ENCODE measurements around the gene TP53TG5. TPM values are rescaled to one million over a fixed set of nuclear protein-coding genes. Genes with fewer than 3 reads are reported as not detected.

TP53TG5 gene
- total RNA-seq, 5 donors from 2014 or later (not counting 1 experiment from before 2014, with no cell fraction given): 0.10 to 0.23 (median 0.16) TPM; not detected in 2

- Histone ChIP-seq H3K4me3 (ENCODE audit: control insufficient read depth in 1 of 2, extremely low read depth in 1 of 2, low read length in 1 of 2) (no peak overlapping the region), H3K4me1 (ENCODE audit: control insufficient read depth in 1 of 2, extremely low read depth in 1 of 2, insufficient read depth in 2 of 2, low read length in 2 of 2) (no peaks in the 10 kb centered on the region), H3K27ac (ENCODE audit: low read length) (no peak overlapping the region), H3K27me3 (replicated peaks in 1 of 2; ENCODE audit: control insufficient read depth in 2 of 2, extremely low read depth in 1 of 2, insufficient read depth in 2 of 2, low read length in 1 of 2) (no peaks in the 10 kb centered on the region), H3K9me3 (no peaks in the 10 kb centered on the region), H3K36me3 (ENCODE audit: control insufficient read depth in 2 of 2, extremely low read depth in 1 of 2, insufficient read depth in 1 of 2, low read length in 1 of 2) (peaks cover 0 to 2% of the 10 kb centered on the region in 2 donors)
- POLR2A ChIA-PET: no interaction called here
- Mint-ChIP-seq H3K4me1 (no peaks in the 10 kb centered on the region), H3K9me3 (peaks cover 4 to 18% (median 9%) of the 10 kb centered on the region in 3 donors), H3K27me3 (no peaks in the 10 kb centered on the region), H3K4me3 (no peak overlapping the region), H3K27ac (no peak overlapping the region), H3K36me3 (peaks cover 24% of the 10 kb centered on the region)
- WGBS (ENCODE audit: insufficient coverage): no CpG with 5 or more reads among the region's 1 CpG
- CTCF ChIA-PET: interaction anchor here in 1 of 2 donors (1.2 kb wide), 1 partner anchor 17 kb away, joined by 3 read pairs; the partner anchor contains the start of gene PIGT
- DNase-seq (no peak), ATAC-seq (replicated peaks in 1 of 4) (no peak)
These were observed 20.9 kb upstream of the TP53TG5 start for GRCh38 chr20:45399018-45399417.

- Mint-ChIP-seq H3K9me3 (peaks cover 3 to 9% (median 8%) of the 10 kb centered on the region in 3 donors), H3K4me1 (peaks cover 0 to 5% (median 0%) of the 10 kb centered on the region in 3 donors), H3K36me3 (peaks cover 12% of the 10 kb centered on the region), H3K4me3 (no peak overlapping the region), H3K27me3 (no peaks in the 10 kb centered on the region), H3K27ac (no peak overlapping the region)
- peaks cover 0 to 2% of the 10 kb centered on the region in 2 donors for H3K36me3 ChIP-seq (ENCODE audit: control insufficient read depth in 2 of 2, extremely low read depth in 1 of 2, insufficient read depth in 1 of 2, low read length in 1 of 2)
- ChIA-PET CTCF (interaction anchor here in 1 of 2 donors (1.3 kb wide), 1 partner anchor 12 kb away, joined by 4 read pairs; no protein-coding TSS in a partner anchor), POLR2A (no interaction called here)
- H3K4me1 ChIP-seq (ENCODE audit: control insufficient read depth in 1 of 2, extremely low read depth in 1 of 2, insufficient read depth in 2 of 2, low read length in 2 of 2): no peaks in the 10 kb centered on the region
- WGBS (ENCODE audit: insufficient coverage): 83% methylated on average over 4 of the region's 7 CpGs
- no peak for DNase-seq
- no peak overlapping the region for H3K27ac ChIP-seq (ENCODE audit: low read length)
- no peaks in the 10 kb centered on the region for H3K27me3 ChIP-seq (replicated peaks in 1 of 2; ENCODE audit: control insufficient read depth in 2 of 2, extremely low read depth in 1 of 2, insufficient read depth in 2 of 2, low read length in 1 of 2)
- H3K4me3 ChIP-seq (ENCODE audit: control insufficient read depth in 1 of 2, extremely low read depth in 1 of 2, low read length in 1 of 2): no peak overlapping the region
- no peak for ATAC-seq (replicated peaks in 1 of 4)
- H3K9me3 ChIP-seq: no peaks in the 10 kb centered on the region
These were observed 16.9 kb upstream of the TP53TG5 start for GRCh38 chr20:45395114-45395415.

- CTCF ChIA-PET: interaction anchor here in 1 of 2 donors (1.3 kb wide), 1 partner anchor 13 kb away, joined by 4 read pairs; no protein-coding TSS in a partner anchor
- H3K9me3 ChIP-seq: no peaks in the 10 kb centered on the region
- peaks cover 0 to 5% (median 0%) of the 10 kb centered on the region in 3 donors for H3K4me1 Mint-ChIP-seq
- ATAC-seq (replicated peaks in 1 of 4): no peak
- no peak overlapping the region for H3K4me3 Mint-ChIP-seq
- 98% methylated on average over 18 of the region's 21 CpGs for WGBS (ENCODE audit: insufficient coverage)
- DNase-seq: no peak
- no peaks in the 10 kb centered on the region for H3K27me3 ChIP-seq (replicated peaks in 1 of 2; ENCODE audit: control insufficient read depth in 2 of 2, extremely low read depth in 1 of 2, insufficient read depth in 2 of 2, low read length in 1 of 2)
- POLR2A ChIA-PET: no interaction called here
- H3K27ac ChIP-seq (ENCODE audit: low read length): no peak overlapping the region
- H3K4me3 ChIP-seq (ENCODE audit: control insufficient read depth in 1 of 2, extremely low read depth in 1 of 2, low read length in 1 of 2): no peak overlapping the region
- H3K36me3 Mint-ChIP-seq: peaks cover 6% of the 10 kb centered on the region
- H3K27ac Mint-ChIP-seq: no peak overlapping the region
- peaks cover 0 to 2% of the 10 kb centered on the region in 2 donors for H3K36me3 ChIP-seq (ENCODE audit: control insufficient read depth in 2 of 2, extremely low read depth in 1 of 2, insufficient read depth in 1 of 2, low read length in 1 of 2)
- no peaks in the 10 kb centered on the region for H3K27me3 Mint-ChIP-seq
- peaks cover 0 to 3% (median 2%) of the 10 kb centered on the region in 3 donors for H3K9me3 Mint-ChIP-seq
- no peaks in the 10 kb centered on the region for H3K4me1 ChIP-seq (ENCODE audit: control insufficient read depth in 1 of 2, extremely low read depth in 1 of 2, insufficient read depth in 2 of 2, low read length in 2 of 2)
These were observed 16.3 kb upstream of the TP53TG5 start for GRCh38 chr20:45394221-45395113.

GRCh38 chr20:45392733-45393132, 14.6 kb upstream of the TP53TG5 start:
- Histone ChIP-seq H3K27ac (ENCODE audit: low read length) (no peak overlapping the region), H3K36me3 (ENCODE audit: control insufficient read depth in 2 of 2, extremely low read depth in 1 of 2, insufficient read depth in 1 of 2, low read length in 1 of 2) (peaks cover 0 to 2% of the 10 kb centered on the region in 2 donors), H3K9me3 (no peaks in the 10 kb centered on the region), H3K27me3 (replicated peaks in 1 of 2; ENCODE audit: control insufficient read depth in 2 of 2, extremely low read depth in 1 of 2, insufficient read depth in 2 of 2, low read length in 1 of 2) (no peaks in the 10 kb centered on the region), H3K4me1 (ENCODE audit: control insufficient read depth in 1 of 2, extremely low read depth in 1 of 2, insufficient read depth in 2 of 2, low read length in 2 of 2) (no peaks in the 10 kb centered on the region), H3K4me3 (ENCODE audit: control insufficient read depth in 1 of 2, extremely low read depth in 1 of 2, low read length in 1 of 2) (no peak overlapping the region)
- Mint-ChIP-seq H3K27ac (no peak overlapping the region), H3K9me3 (no peaks in the 10 kb centered on the region), H3K36me3 (peaks cover 8% of the 10 kb centered on the region), H3K4me1 (peaks cover 0 to 5% (median 0%) of the 10 kb centered on the region in 3 donors), H3K27me3 (no peaks in the 10 kb centered on the region), H3K4me3 (no peak overlapping the region)
- no CpG with 5 or more reads among the region's 3 CpGs for WGBS (ENCODE audit: insufficient coverage)
- no peak for ATAC-seq (replicated peaks in 1 of 4)
- CTCF ChIA-PET: interaction anchor here (0.6 to 1.1 kb wide), 5 partner anchors 11 to 965 kb away, joined by 3 to 5 read pairs (median 3); no protein-coding TSS in a partner anchor
- POLR2A ChIA-PET: no interaction called here
- no peak for DNase-seq

- CTCF ChIA-PET: interaction anchor here in 1 of 2 donors (0.9 kb wide), 1 partner anchor 29 kb away, joined by 3 read pairs; the partner anchor contains the start of gene SYS1
- Histone ChIP-seq H3K36me3 (ENCODE audit: control insufficient read depth in 2 of 2, extremely low read depth in 1 of 2, insufficient read depth in 1 of 2, low read length in 1 of 2) (peaks cover 0 to 2% of the 10 kb centered on the region in 2 donors), H3K4me3 (ENCODE audit: control insufficient read depth in 1 of 2, extremely low read depth in 1 of 2, low read length in 1 of 2) (no peak overlapping the region), H3K4me1 (ENCODE audit: control insufficient read depth in 1 of 2, extremely low read depth in 1 of 2, insufficient read depth in 2 of 2, low read length in 2 of 2) (no peaks in the 10 kb centered on the region), H3K27ac (ENCODE audit: low read length) (no peak overlapping the region), H3K9me3 (no peaks in the 10 kb centered on the region), H3K27me3 (replicated peaks in 1 of 2; ENCODE audit: control insufficient read depth in 2 of 2, extremely low read depth in 1 of 2, insufficient read depth in 2 of 2, low read length in 1 of 2) (no peaks in the 10 kb centered on the region)
- Mint-ChIP-seq H3K27me3 (no peaks in the 10 kb centered on the region), H3K27ac (no peak overlapping the region), H3K9me3 (peaks cover 0 to 9% (median 0%) of the 10 kb centered on the region in 3 donors), H3K4me1 (peaks cover 0 to 5% (median 0%) of the 10 kb centered on the region in 3 donors), H3K36me3 (peaks cover 18% of the 10 kb centered on the region), H3K4me3 (no peak overlapping the region)
- DNase-seq: no peak
- WGBS (ENCODE audit: insufficient coverage): no CpG with 5 or more reads among the region's 2 CpGs
- no peak for ATAC-seq (replicated peaks in 1 of 4)
- POLR2A ChIA-PET: interaction anchor here in 1 of 2 donors (0.6 kb wide), 1 partner anchor 42 kb away, joined by 8 read pairs; no protein-coding TSS in a partner anchor
These were observed 13.4 kb upstream of the TP53TG5 start for GRCh38 chr20:45391559-45391958.

- Histone ChIP-seq H3K4me3 (ENCODE audit: control insufficient read depth in 1 of 2, extremely low read depth in 1 of 2, low read length in 1 of 2) (no peak overlapping the region), H3K36me3 (ENCODE audit: control insufficient read depth in 2 of 2, extremely low read depth in 1 of 2, insufficient read depth in 1 of 2, low read length in 1 of 2) (peaks cover 0 to 2% of the 10 kb centered on the region in 2 donors), H3K27ac (ENCODE audit: low read length) (no peak overlapping the region), H3K4me1 (ENCODE audit: control insufficient read depth in 1 of 2, extremely low read depth in 1 of 2, insufficient read depth in 2 of 2, low read length in 2 of 2) (no peaks in the 10 kb centered on the region), H3K27me3 (replicated peaks in 1 of 2; ENCODE audit: control insufficient read depth in 2 of 2, extremely low read depth in 1 of 2, insufficient read depth in 2 of 2, low read length in 1 of 2) (no peaks in the 10 kb centered on the region), H3K9me3 (no peaks in the 10 kb centered on the region)
- ChIA-PET CTCF (interaction anchor here in 1 of 2 donors (0.7 to 0.9 kb wide), 2 partner anchors 28 to 46 kb away, joined by 3 read pairs; partner anchors contain the start of gene SYS1), POLR2A (interaction anchor here in 1 of 2 donors (0.6 kb wide), 1 partner anchor 43 kb away, joined by 8 read pairs; no protein-coding TSS in a partner anchor)
- no peak for DNase-seq
- H3K4me3 Mint-ChIP-seq: no peak overlapping the region
- H3K27ac Mint-ChIP-seq: no peak overlapping the region
- peaks cover 18% of the 10 kb centered on the region for H3K36me3 Mint-ChIP-seq
- H3K4me1 Mint-ChIP-seq: peaks cover 0 to 5% (median 0%) of the 10 kb centered on the region in 3 donors
- no peak for ATAC-seq (replicated peaks in 1 of 4)
- H3K9me3 Mint-ChIP-seq: peaks cover 0 to 9% (median 0%) of the 10 kb centered on the region in 3 donors
- no CpG with 5 or more reads among the region's 2 CpGs for WGBS (ENCODE audit: insufficient coverage)
- H3K27me3 Mint-ChIP-seq: no peaks in the 10 kb centered on the region
These were observed 12.8 kb upstream of the TP53TG5 start for GRCh38 chr20:45390931-45391330.

Data from T-cell (primary cell).